ENCODE measurements around the gene NDUFA8.

- TF ChIP-seq POLR2AphosphoS5 (IDR thresholded peaks at IDR 0.05; ENCODE audit: low read depth, low read length) (no peak), POLR2A (IDR thresholded peaks at IDR 0.05; ENCODE audit: low read depth, low read length) (no peak)
These were observed 17.3 kb upstream of the NDUFA8 start for GRCh38 chr9:122176916-122177315.
